ENCODE data around the gene USP40. TPM values are rescaled to one million over a fixed set of nuclear protein-coding genes. Genes with fewer than 3 reads are reported as not detected.

USP40 gene, protein sequence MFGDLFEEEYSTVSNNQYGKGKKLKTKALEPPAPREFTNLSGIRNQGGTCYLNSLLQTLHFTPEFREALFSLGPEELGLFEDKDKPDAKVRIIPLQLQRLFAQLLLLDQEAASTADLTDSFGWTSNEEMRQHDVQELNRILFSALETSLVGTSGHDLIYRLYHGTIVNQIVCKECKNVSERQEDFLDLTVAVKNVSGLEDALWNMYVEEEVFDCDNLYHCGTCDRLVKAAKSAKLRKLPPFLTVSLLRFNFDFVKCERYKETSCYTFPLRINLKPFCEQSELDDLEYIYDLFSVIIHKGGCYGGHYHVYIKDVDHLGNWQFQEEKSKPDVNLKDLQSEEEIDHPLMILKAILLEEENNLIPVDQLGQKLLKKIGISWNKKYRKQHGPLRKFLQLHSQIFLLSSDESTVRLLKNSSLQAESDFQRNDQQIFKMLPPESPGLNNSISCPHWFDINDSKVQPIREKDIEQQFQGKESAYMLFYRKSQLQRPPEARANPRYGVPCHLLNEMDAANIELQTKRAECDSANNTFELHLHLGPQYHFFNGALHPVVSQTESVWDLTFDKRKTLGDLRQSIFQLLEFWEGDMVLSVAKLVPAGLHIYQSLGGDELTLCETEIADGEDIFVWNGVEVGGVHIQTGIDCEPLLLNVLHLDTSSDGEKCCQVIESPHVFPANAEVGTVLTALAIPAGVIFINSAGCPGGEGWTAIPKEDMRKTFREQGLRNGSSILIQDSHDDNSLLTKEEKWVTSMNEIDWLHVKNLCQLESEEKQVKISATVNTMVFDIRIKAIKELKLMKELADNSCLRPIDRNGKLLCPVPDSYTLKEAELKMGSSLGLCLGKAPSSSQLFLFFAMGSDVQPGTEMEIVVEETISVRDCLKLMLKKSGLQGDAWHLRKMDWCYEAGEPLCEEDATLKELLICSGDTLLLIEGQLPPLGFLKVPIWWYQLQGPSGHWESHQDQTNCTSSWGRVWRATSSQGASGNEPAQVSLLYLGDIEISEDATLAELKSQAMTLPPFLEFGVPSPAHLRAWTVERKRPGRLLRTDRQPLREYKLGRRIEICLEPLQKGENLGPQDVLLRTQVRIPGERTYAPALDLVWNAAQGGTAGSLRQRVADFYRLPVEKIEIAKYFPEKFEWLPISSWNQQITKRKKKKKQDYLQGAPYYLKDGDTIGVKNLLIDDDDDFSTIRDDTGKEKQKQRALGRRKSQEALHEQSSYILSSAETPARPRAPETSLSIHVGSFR
- total RNA-seq: 17.5 and 24.9 TPM in 2 replicates

DNA sequence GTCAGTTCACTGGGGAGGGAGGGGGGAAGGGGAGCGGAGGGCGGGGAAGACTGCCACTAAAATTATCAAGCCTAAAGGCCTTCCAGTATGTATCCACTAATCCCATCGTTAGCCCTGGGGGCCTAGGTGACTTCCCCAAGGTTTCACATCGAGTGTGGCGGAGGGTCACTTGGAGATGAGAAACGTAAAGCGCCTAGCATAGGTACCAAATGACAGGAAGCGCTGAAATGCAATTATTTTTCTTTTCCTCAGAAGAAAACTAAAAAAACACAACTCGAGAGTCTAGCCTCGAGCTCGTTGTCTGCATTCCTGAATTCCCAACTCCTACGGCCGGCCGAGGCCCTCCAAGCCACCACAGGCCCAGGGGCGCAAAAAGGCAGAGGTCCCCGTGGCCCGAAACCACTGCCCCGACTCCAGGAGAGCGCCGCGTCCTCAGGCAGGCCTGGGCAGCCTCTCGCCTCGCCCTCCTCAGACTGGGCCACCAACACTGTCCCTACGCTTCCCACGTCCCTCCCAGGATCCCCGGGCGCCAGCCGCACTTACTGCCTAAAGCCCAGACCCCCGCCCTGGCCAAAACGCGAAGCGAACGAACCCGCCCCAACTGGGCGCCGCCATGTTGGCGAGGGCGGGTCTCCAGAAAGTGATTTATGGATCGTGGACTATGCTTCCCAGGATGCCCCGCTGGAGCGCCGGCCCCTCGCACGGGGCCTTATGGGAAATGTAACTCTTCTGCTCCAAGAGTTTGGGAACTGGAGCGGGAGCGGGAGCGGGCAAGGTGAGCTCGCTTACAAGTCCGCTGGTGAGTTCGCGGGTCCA lies at the start of gene USP40:
TSS of gene USP40 (minus strand) at position 642 of the 816 bp plus-strand sequence. CDS start 1,228 bp downstream, outside the sequence.

Other genes with a start within 250 kb of the USP40 start
- 7.0 and 11.5 TPM in 2 replicates for gene DGKD, start 212.3 kb downstream of the USP40 start, total RNA-seq
- not detected in 2 replicates for gene UGT1A8, start 50.9 kb upstream of the USP40 start, total RNA-seq
- gene UGT1A10, start 69.7 kb upstream of the USP40 start, total RNA-seq: not detected in 2 replicates
- gene UGT1A9, start 105.1 kb upstream of the USP40 start, total RNA-seq: not detected in 2 replicates
- not detected in 2 replicates for gene UGT1A7, start 115.1 kb upstream of the USP40 start, total RNA-seq
- not detected in 2 replicates for gene UGT1A6, start 126.1 kb upstream of the USP40 start, total RNA-seq
- not detected in 2 replicates for gene UGT1A5, start 146.1 kb upstream of the USP40 start, total RNA-seq
- not detected in 2 replicates for gene UGT1A4, start 152.0 kb upstream of the USP40 start, total RNA-seq
- not detected in 2 replicates for gene UGT1A3, start 162.3 kb upstream of the USP40 start, total RNA-seq
- not detected in 2 replicates for gene UGT1A1, start 193.5 kb upstream of the USP40 start, total RNA-seq
- gene MROH2A, start 211.5 kb upstream of the USP40 start, total RNA-seq: not detected in 2 replicates